A673 (cell line): Measurements from ENCODE around the gene RANBP10.

Experiments
- CTCF ChIP-seq: fragments of 300-800, 200-600 bp; sonication (generic); conservative IDR thresholded peaks from 2 replicates; pipeline ENCODE4 v1.5.1; 2017; ENCODE audit warnings: low read depth, mild to moderate bottlenecking, antibody characterized with exemption, low read length, moderate library complexity, mixed read lengths
- EZH2 ChIP-seq: fragments of 200-600 bp; sonication (generic); IDR thresholded peaks from 2 replicates; pipeline ENCODE4 v1.6.1; 2017; ENCODE audit warnings: borderline replicate concordance, low read depth, mild to moderate bottlenecking, mixed read lengths, antibody characterized with exemption, low read length; ENCODE audit not compliant: poor library complexity, severe bottlenecking

- no peak for TF ChIP-seq CTCF
- no peak for TF ChIP-seq EZH2
Measured at GRCh38 chr16:67730326-67730725, 76.0 kb downstream of the RANBP10 start.
